GM18505 (cell line): ENCODE measurements around the gene STX8.

Experiments used
- ATAC-seq: cut with Tn5 transposase; IDR thresholded peaks from one replicate; pipeline ENCODE4 v1.9.1; 2021; ENCODE audit not compliant: unreplicated experiment
- POLR2A ChIP-seq: IDR thresholded peaks from 4 replicates; pipeline ENCODE4 v1.6.1; 2011; ENCODE audit warnings: borderline replicate concordance; ENCODE audit not compliant: insufficient read depth, insufficient read length; ENCODE audit errors: extremely low read depth

The STX8 gene

GRCh38 chr17:9334536-9335446 lies 240.8 kb downstream of the STX8 start:
- no peak for TF ChIP-seq POLR2A
- no peak for ATAC-seq

- no peak for TF ChIP-seq POLR2A
- no peak for ATAC-seq
These were observed 243.5 kb downstream of the STX8 start for GRCh38 chr17:9332132-9332494.

GRCh38 chr17:9331279-9332131 lies 244.1 kb downstream of the STX8 start:
- ATAC-seq, result no peak

GRCh38 chr17:9330611-9331271 lies 244.9 kb downstream of the STX8 start:
- ATAC-seq, result no peak
- no peak for TF ChIP-seq POLR2A

More at GRCh38 chr17:9331279-9332131, 244.1 kb downstream of the STX8 start:
- TF ChIP-seq POLR2A, result no peak

- no peak for TF ChIP-seq POLR2A
These were observed 245.5 kb downstream of the STX8 start for GRCh38 chr17:9330141-9330540.

GRCh38 chr17:9329251-9329921 lies 246.2 kb downstream of the STX8 start:
- no peak for ATAC-seq
- no peak for TF ChIP-seq POLR2A

More at GRCh38 chr17:9330141-9330540, 245.5 kb downstream of the STX8 start:
- ATAC-seq, result no peak

- TF ChIP-seq POLR2A, result no peak
- ATAC-seq, result no peak
These were observed 250.8 kb downstream of the STX8 start for GRCh38 chr17:9324864-9325263.

- no peak for ATAC-seq
- TF ChIP-seq POLR2A, result no peak
These were observed 253.3 kb downstream of the STX8 start for GRCh38 chr17:9322326-9322725.

GRCh38 chr17:9321890-9322289 lies 253.7 kb downstream of the STX8 start:
- no peak for TF ChIP-seq POLR2A
- ATAC-seq, result no peak

- no peak for TF ChIP-seq POLR2A
- ATAC-seq, result no peak
These were observed 260.3 kb downstream of the STX8 start for GRCh38 chr17:9315360-9315759.

- ATAC-seq, result no peak
These were observed 262.3 kb downstream of the STX8 start for GRCh38 chr17:9313346-9313745.

GRCh38 chr17:9309216-9309615 lies 266.4 kb downstream of the STX8 start:
- no peak for ATAC-seq
- no peak for TF ChIP-seq POLR2A

More at GRCh38 chr17:9313346-9313745, 262.3 kb downstream of the STX8 start:
- no peak for TF ChIP-seq POLR2A
